ENCODE measurements around the gene RTL5. TPM values are rescaled to one million over a fixed set of nuclear protein-coding genes. Genes with fewer than 3 reads are reported as not detected.
"Not testable (repeated sequence)": the region's sequence is repeated elsewhere in the genome, so short reads cannot be mapped to it uniquely, and the experiment has no call there.

RTL5 gene
- 0.13 and 0.38 TPM in 2 replicates for total RNA-seq

- DNase-seq (ENCODE audit: low read depth in 2 of 2) = peak; percentile 62 to 82
Observed at GRCh38 chrX:72131317-72132294, at the start of gene RTL5. Gene RTL5 (minus strand): TSS chrX:72131915.

GRCh38 chrX:72180539-72180938 lies 48.8 kb upstream of the RTL5 start:
- no peak for DNase-seq (ENCODE audit: low read depth in 2 of 2)

- DNase-seq (ENCODE audit: low read depth in 2 of 2) = no peak
Observed at GRCh38 chrX:72176981-72177380, 45.3 kb upstream of the RTL5 start.

- DNase-seq (ENCODE audit: low read depth in 2 of 2) = not testable (repeated sequence)
Observed at GRCh38 chrX:72176289-72176688, 44.6 kb upstream of the RTL5 start.

- peak; percentile 25 to 50 for DNase-seq (ENCODE audit: low read depth in 2 of 2)
Observed at GRCh38 chrX:72169008-72169728, 37.5 kb upstream of the RTL5 start.

- DNase-seq (ENCODE audit: low read depth in 2 of 2) = no peak
Observed at GRCh38 chrX:72165551-72165950, 33.8 kb upstream of the RTL5 start.

GRCh38 chrX:72159769-72160168 lies 28.1 kb upstream of the RTL5 start:
- DNase-seq (ENCODE audit: low read depth in 2 of 2) = no peak

GRCh38 chrX:72158773-72159172 lies 27.1 kb upstream of the RTL5 start:
- no peak for DNase-seq (ENCODE audit: low read depth in 2 of 2)

GRCh38 chrX:72146527-72146926 lies 14.8 kb upstream of the RTL5 start:
- DNase-seq (ENCODE audit: low read depth in 2 of 2) = no peak

GRCh38 chrX:72145181-72145580 lies 13.5 kb upstream of the RTL5 start:
- DNase-seq (ENCODE audit: low read depth in 2 of 2) = no peak

GRCh38 chrX:72143609-72143907 lies 11.8 kb upstream of the RTL5 start:
- DNase-seq (ENCODE audit: low read depth in 2 of 2) = no peak

- DNase-seq (ENCODE audit: low read depth in 2 of 2) = no peak
Observed at GRCh38 chrX:72142794-72143608, 11.3 kb upstream of the RTL5 start.

GRCh38 chrX:72142094-72142793 lies 10.5 kb upstream of the RTL5 start:
- no peak for DNase-seq (ENCODE audit: low read depth in 2 of 2)

- DNase-seq (ENCODE audit: low read depth in 2 of 2) = no peak
Observed at GRCh38 chrX:72141372-72142004, 9.8 kb upstream of the RTL5 start.

- DNase-seq (ENCODE audit: low read depth in 2 of 2) = no peak
Observed at GRCh38 chrX:72139538-72139937, 7.8 kb upstream of the RTL5 start.

- DNase-seq (ENCODE audit: low read depth in 2 of 2) = no peak
Observed at GRCh38 chrX:72137846-72138495, 6.3 kb upstream of the RTL5 start.

- DNase-seq (ENCODE audit: low read depth in 2 of 2) = no peak
Observed at GRCh38 chrX:72133851-72134546, 2.3 kb upstream of the RTL5 start.

GRCh38 chrX:72132456-72132855 lies 741 bp upstream of the RTL5 start:
- no peak for DNase-seq (ENCODE audit: low read depth in 2 of 2)

- no peak for DNase-seq (ENCODE audit: low read depth in 2 of 2)
Observed at GRCh38 chrX:72130762-72131250, 909 bp downstream of the RTL5 start.
